ENCODE measurements around the gene SLC2A13. TPM values are rescaled to one million over a fixed set of nuclear protein-coding genes. Genes with fewer than 3 reads are reported as not detected.

The SLC2A13 gene
- total and polyA plus RNA-seq, 3 donors from 2014 or later: 3.3 to 19.8 (median 18.0) TPM

DNA sequence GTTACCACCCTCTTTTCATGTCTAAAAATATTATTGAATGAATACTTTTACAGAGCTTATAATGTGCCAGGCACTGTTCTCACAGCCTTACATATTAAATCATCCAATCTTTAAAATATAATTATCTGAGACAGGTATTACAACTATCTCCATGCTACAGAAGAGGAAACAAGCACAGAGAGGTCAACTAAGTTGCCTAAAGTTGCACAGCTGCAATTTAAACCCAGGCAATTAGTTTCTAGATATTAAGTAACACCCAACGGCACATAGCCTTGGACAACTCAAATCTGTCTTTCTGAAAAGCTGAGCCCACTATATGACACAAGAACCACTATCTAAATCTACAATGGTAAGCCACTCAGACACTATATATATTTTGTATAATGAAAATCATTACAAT is 92.6 kb downstream of the SLC2A13 start:
- no peaks in the 10 kb centered on the region for H3K27me3 ChIP-seq
- H3K9me3 ChIP-seq: no peaks in the 10 kb centered on the region
- intact Hi-C loops (cut with DNase I; ENCODE audit: low total_unique reads): loop anchor here (10.0 kb wide), 1 partner anchor 92 kb away; the partner anchor contains the start of gene SLC2A13
- no peak overlapping the region for H3K27ac ChIP-seq
- no peak overlapping the region for H3K4me3 ChIP-seq
- WGBS, 2 donors: 96 to 100% methylated on average over 1 of the region's 1 CpG
- no peaks in the 10 kb centered on the region for H3K4me1 ChIP-seq
- no peaks in the 10 kb centered on the region for H3K36me3 ChIP-seq (ENCODE audit: low read depth, missing control alignments)
- no peak for TF ChIP-seq POLR2A (IDR thresholded peaks at IDR 0.05)
- TF ChIP-seq, protein P1, sequence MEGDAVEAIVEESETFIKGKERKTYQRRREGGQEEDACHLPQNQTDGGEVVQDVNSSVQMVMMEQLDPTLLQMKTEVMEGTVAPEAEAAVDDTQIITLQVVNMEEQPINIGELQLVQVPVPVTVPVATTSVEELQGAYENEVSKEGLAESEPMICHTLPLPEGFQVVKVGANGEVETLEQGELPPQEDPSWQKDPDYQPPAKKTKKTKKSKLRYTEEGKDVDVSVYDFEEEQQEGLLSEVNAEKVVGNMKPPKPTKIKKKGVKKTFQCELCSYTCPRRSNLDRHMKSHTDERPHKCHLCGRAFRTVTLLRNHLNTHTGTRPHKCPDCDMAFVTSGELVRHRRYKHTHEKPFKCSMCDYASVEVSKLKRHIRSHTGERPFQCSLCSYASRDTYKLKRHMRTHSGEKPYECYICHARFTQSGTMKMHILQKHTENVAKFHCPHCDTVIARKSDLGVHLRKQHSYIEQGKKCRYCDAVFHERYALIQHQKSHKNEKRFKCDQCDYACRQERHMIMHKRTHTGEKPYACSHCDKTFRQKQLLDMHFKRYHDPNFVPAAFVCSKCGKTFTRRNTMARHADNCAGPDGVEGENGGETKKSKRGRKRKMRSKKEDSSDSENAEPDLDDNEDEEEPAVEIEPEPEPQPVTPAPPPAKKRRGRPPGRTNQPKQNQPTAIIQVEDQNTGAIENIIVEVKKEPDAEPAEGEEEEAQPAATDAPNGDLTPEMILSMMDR (IDR thresholded peaks at IDR 0.05): no peak
- DNase-seq: no peak

DNA sequence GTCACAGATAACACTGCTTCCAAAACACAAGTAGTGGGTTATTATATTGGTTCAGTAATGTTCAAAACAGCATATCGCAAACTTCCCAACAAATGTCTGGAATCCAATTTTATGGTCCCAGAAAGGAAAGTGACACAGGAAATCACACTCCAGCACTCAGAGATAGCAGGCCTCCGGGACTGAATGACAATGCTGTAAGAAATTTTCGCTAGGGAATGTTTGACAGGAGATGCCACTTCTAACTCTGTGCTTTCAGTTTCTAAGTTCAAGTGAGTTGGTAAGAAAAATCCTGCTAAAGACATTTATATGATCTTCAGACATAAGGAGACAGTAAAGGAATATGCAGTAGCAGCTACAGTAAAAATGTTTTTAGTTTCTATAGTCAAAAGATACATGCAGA is 93.2 kb downstream of the SLC2A13 start:
- Histone ChIP-seq H3K27ac (no peak overlapping the region), H3K4me1 (no peaks in the 10 kb centered on the region), H3K9me3 (no peaks in the 10 kb centered on the region), H3K4me3 (no peak overlapping the region), H3K36me3 (ENCODE audit: low read depth, missing control alignments) (no peaks in the 10 kb centered on the region), H3K27me3 (no peaks in the 10 kb centered on the region)
- 51 to 71% methylated on average over 3 of the region's 3 CpGs for WGBS, 2 donors
- DNase-seq: no peak
- TF ChIP-seq, protein P1 (IDR thresholded peaks at IDR 0.05): no peak
- no peak for TF ChIP-seq POLR2A (IDR thresholded peaks at IDR 0.05)
- intact Hi-C loops (cut with DNase I; ENCODE audit: low total_unique reads): loop anchor here (10.0 kb wide), 1 partner anchor 92 kb away; the partner anchor contains the start of gene SLC2A13

- Histone ChIP-seq H3K27me3 (no peaks in the 10 kb centered on the region), H3K36me3 (ENCODE audit: low read depth, missing control alignments) (no peaks in the 10 kb centered on the region), H3K4me3 (no peak overlapping the region)
Observed at GRCh38 chr12:40011775-40012129, 94.1 kb downstream of the SLC2A13 start.

GRCh38 chr12:40010899-40011774 is 94.7 kb downstream of the SLC2A13 start:
- no peaks in the 10 kb centered on the region for H3K27me3 ChIP-seq
- H3K36me3 ChIP-seq (ENCODE audit: low read depth, missing control alignments): no peaks in the 10 kb centered on the region
- H3K27ac ChIP-seq: no peak overlapping the region
- no peak for TF ChIP-seq POLR2A (IDR thresholded peaks at IDR 0.05)
- TF ChIP-seq, protein P1 (IDR thresholded peaks at IDR 0.05): peak; percentile 72 to 79 (median 72)
- no peaks in the 10 kb centered on the region for H3K4me1 ChIP-seq
- no peak overlapping the region for H3K4me3 ChIP-seq
- H3K9me3 ChIP-seq: no peaks in the 10 kb centered on the region
- intact Hi-C loops (cut with DNase I; ENCODE audit: low total_unique reads): loop anchor here (10.0 kb wide), 1 partner anchor 94 kb away; the partner anchor contains the start of gene SLC2A13
- WGBS, 2 donors: 78 to 84% methylated on average over 11 of the region's 11 CpGs
- peak; percentile 75 for DNase-seq

More at GRCh38 chr12:40011775-40012129, 94.1 kb downstream of the SLC2A13 start:
- WGBS, 2 donors: 71 to 84% methylated on average over 3 of the region's 3 CpGs
- intact Hi-C loops (cut with DNase I; ENCODE audit: low total_unique reads): loop anchor here (10.0 kb wide), 1 partner anchor 93 kb away; the partner anchor contains the start of gene SLC2A13
- no peaks in the 10 kb centered on the region for H3K9me3 ChIP-seq
- DNase-seq: no peak
- H3K27ac ChIP-seq: no peak overlapping the region
- no peaks in the 10 kb centered on the region for H3K4me1 ChIP-seq
- TF ChIP-seq, protein P1 (IDR thresholded peaks at IDR 0.05): no peak
- no peak for TF ChIP-seq POLR2A (IDR thresholded peaks at IDR 0.05)

Data from testis (tissue), 3 donors.